UCSD-AML1 (cell line): Measurements from ENCODE around the gene SPTA1.

ENCODE experiments used
- DNase-seq: peaks from one replicate; lab custom pipeline; 2025; ENCODE audit not compliant: unreplicated experiment; lab: John Stamatoyannopoulos, UW

SPTA1 gene

DNA sequence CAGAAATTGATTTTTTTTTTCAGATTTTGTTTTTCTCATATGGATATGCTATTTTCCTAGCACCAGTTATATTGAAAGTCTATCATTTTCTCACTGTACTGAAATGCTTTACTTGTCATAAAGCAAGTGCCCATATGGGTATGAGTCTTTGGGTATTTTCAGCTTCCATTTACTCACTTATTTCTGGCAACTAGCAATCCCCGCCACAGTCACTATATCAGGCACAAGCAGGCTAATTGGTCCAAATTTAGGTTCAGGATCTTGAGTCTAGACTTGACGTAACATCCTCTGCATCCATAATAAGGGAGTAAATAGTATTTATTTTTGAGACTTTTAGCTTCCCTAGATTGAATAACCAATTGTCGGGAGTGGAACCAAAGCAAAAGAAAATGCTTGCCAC, 109.0 kb downstream of the SPTA1 start:
- DNase-seq: no peak

DNA sequence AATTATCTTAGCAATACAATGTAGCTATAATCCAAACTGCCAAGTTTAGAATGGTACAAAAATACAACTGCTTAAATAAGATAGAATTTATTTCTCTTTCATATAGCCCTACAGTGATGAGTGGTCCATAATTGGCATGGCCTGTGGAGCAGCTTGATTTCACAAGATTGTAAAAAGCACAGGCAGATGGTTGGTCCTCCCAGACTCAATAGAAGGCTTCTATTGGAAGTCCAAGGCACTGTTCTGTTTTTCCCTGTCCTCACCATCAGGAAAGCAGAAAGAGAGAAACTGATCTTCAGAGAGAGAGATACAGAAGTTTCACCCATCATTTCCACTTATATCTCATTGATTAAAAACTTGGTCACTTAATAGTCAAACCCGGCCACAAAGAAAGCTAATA, 114.3 kb downstream of the SPTA1 start:
- DNase-seq: no peak

GRCh38 chr1:158570480-158570879, 116.0 kb downstream of the SPTA1 start, which contains the start of gene OR6P1:
Gene OR6P1, minus strand, starts transcription at chr1:158570580. Its CDS starts 6,976 bp downstream, at chr1:158563604.
- DNase-seq: no peak

- DNase-seq: no peak
These were observed 121.9 kb downstream of the SPTA1 start for GRCh38 chr1:158564608-158565007.

DNA sequence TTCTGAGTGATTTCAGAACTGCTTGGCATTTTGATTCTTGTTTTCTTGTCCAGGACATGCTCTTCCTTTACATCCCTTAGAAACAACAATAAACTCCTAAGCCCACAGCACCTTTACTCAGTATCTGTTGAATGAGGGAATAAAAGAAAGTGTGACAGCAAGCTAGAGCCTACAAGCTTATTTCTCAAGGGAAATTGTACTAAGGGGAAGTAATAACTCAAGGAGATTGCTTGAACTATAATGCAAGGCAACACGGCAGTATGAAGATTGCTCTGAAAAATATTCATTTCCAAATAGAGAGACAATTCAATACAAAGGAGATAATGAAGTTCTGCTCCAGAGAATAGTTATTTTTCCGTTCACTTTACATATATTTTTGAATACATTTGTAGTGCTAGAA, 122.7 kb downstream of the SPTA1 start:
- no peak for DNase-seq
